SW480 (cell line): ENCODE measurements around the gene PEG3.

ENCODE experiments used
- DNase-seq: peaks from one replicate; pipeline ENCODE4 v3.0.0-alpha.2; 2016; ENCODE audit warnings: low spot score

PEG3 gene

GRCh38 chr19:56838909-56839651 lies 1.4 kb downstream of the PEG3 start:
- DNase-seq = no peak

DNA sequence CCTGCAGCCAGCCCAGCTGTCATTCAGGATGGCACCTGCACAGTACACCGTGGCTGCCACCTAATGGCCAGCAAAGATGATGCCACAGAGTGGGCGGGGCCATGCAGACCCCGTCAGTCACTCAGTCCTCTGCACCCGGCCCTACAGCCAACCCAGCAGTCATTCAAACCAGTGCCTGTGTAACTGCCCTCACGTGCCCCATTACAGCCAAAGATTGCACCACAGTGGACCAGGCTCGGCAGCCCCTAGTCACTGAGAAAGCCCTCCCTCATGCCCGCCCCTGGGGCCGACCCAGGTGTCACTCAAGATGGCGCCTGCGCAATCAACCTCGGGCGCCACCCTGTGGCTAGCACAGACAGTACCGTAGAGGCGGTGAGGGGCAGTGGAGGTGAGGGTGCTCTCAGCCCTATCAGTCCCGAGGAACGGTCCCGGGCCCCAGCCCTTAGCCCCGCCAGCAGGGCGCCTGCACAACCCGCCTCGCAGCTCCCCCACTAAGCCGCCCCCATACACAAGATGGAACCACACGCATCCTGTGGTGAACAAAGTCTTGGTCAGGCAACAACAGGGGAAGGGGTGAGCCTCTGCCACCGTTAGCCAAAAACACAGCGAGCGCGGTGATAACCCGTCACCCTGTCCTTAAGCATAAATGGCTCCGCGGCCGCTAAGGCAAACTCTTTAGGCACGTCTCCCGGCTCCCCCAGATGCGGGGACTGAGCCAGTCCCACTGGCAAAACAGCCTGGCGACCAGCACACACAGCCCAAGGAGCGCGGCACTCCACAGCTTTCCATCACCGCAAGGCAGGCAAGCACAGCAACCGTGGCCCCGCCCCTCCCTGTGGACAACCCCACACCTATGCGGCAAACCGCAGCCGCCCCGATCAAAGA lies 2.3 kb downstream of the PEG3 start:
- DNase-seq = no peak

DNA sequence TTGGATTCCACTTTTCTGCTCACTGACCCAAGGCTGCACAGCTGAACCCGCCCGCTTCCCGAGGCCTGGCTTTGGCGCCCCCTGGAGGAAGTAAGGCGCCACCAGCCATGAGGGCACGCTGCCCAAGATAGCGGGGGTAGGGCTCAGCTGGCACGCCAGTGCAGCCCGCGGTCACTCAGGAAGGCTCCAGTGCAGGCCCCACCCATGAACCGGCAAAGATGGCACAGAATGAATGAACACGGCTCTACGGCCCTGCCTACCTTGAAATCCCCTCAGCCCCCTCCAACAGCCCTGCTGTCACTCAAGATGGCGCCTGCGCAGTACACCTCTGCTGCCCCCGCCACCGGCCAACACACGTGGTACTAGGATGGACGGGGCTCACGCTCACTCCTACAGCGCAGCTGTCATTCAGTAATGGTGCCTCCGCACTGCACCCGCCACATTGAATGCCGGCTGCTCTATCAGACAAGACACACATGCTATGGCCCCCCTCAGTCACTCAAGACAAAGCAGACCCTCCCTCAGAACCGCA lies 3.0 kb downstream of the PEG3 start:
- DNase-seq = no peak

- DNase-seq = no peak
These were observed 3.5 kb downstream of the PEG3 start for GRCh38 chr19:56837004-56837403.

DNA sequence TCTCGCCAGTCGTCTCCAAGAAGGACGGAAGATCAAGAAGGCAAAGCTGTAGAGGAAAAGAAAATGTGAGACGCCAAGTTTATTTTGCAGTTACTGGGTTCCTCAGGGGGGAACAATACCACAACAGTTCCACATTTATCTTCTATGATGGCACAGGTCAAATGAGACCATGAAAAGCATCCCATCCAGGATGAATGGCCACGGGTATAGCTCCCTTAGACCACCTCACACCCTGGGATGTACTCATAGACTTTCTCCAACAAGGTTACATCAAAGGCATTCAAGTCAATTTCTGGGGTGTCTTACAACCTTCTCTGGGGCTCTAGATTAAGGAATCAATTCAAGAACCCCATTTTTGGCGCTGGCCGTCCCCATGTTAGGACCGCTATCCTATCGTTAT lies 4.5 kb downstream of the PEG3 start:
- DNase-seq = no peak

GRCh38 chr19:56835401-56835800 lies 5.1 kb downstream of the PEG3 start:
- no peak for DNase-seq

- no peak for DNase-seq
These were observed 5.8 kb downstream of the PEG3 start for GRCh38 chr19:56834564-56835375.

DNA sequence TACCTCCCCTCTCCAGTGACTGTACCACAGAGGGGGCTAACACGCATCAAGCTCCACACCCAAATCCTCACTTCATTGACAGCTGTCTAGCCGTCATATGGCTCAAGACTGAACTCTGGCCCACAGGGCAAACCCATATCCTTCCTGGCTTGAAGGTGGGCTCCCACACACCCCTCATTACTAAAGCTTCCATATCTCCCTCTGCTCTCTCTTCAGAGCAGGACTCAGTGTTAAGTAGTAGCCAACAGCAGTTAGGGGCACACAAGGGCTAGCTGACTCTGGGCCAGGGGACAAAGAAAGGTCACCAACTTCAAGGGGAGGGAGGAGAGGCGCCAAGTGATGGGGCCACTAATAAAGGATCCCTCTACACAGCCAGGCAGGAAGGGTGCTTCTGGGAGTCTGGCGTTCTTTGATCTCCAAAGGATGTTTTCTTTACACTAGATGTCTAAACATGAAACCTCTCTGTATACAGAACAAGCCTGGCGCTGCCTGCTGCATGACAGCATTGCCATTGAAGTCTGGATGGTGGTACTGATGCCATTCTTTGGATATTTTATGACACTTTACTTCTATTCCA lies 8.1 kb downstream of the PEG3 start:
- no peak for DNase-seq

DNA sequence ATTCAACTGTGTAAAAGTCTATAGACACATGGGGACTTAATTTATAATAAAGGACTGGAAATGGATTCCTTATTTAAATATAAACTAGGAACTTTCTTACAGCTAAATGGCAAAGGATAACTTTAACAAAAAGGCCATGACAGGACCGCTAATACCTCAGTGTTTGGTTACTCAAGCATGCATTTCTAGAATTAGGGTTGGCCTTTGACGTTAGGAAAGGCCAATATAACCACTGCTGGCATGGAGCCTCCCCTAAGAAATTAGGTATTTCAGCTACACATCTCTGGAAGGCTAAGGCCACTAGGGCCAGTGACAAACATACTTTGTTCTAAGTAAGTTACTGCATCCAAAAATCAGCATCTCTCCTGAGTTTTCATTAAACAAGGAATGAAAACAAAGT lies 9.3 kb downstream of the PEG3 start:
- no peak for DNase-seq

DNA sequence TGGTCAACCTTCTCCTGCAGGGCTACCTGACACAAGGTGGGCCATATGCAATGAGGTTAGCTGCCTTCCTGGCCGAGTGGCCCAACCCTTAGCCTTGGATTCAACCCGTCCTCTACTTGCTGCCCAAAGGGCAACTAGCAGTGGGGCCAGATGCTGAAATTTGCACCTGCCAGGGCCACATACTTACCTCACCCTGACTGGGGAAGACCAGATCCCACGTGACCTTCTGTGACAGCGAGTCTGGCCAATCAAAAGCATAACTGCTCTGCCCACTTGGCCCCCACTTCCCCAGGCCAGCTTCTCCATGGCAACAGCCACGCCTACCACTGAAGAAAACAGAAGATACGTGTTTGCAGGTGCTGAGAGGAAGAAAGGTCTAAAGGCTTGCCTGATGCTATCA lies 10.9 kb downstream of the PEG3 start:
- no peak for DNase-seq

DNA sequence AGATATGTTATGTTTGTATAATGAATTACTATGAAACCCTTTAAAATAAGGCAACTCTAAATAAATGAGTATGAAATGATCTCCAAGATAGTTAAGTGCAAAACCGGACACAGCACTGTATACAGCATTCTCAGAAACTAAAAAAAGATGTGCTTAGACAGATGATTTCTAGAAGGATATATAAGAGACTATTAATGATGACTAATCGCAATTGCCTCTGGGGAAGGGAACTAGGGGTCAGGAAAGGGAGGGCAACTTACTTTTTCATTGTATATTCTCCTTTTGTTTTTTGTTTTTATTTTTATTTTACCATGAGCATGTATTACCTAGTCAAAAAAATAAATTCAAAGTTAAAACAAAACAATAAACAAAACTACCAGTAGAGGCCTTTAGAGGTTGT lies 12.8 kb downstream of the PEG3 start:
- DNase-seq = no peak

GRCh38 chr19:56823956-56824355 lies 16.6 kb downstream of the PEG3 start:
- DNase-seq = no peak

DNA sequence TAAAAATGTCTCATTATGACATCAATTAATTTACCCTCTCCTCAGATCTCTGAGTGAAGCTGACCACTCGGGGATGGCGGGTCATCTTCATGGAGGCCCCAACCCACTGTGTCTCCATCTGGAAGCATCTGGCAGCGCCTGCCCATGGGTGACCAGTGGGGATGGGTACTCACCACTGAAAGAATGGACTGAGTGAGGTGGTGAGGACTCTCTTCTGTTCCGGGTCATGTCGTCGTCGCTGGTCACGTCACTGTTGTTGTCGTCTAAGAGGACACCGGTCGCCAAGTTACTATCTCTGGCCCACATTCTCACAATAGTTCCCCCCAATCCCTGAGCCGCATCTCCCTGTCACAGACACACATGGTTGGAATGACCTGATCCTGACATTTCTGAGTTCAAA lies 17.1 kb downstream of the PEG3 start:
- DNase-seq = no peak

DNA sequence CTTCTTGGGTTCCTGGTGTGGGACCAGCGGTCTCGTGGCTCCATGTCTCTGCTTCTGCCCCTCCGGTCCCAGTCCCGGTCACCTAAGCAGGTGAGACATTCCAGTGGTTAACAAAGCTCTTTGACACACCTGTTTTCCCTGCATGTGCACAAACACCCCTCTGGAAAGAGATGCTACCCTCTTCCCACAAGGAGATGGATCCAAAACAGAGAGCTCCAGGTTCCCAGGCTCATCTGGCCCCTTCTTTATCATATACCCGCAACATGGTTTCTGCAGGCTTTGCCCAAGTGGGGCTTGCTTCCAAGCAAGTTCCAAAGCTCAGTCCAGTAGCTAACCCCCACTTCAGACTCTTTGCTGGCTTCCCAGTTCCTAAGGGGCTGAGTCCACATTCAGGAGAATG lies 17.8 kb downstream of the PEG3 start:
- DNase-seq = no peak

DNA sequence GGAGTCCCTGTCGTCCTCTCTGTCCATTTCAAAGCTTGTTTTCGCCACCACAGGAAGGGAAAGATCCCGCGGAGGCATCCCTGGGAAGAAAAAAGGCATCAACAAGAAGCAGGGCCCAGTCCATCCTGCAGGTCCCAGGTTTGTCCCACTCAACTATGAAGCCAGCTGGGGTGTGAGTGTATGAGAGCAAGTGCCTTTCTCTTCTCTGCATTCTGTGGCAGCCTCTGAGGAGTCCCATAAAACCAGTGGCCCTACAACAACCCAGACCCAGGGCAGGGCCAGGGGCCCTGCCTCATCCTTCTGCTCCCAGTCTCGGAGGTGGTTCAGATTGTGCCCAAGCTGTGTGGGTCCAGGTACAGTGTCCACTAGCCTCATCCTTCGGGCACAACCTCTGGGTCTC lies 18.9 kb downstream of the PEG3 start:
- no peak for DNase-seq

DNA sequence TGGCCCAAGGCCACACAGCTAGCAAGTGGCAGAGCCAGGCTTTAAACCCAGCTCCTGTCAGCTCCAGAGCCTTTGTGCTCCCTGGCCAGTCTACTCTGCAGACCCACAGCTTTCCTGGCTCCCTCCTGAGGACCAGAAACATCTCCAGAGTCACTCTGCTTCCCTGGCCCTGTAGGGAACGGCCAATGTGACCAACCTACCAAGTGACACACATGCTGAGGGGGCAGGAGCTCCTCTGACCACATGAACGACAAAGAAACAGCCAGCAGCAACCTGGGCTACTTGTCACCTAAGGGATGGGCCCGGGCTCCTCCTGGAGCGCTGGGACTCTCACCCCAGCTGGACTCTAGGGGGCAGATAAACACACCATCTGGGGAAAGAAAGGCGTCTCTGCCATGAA lies 19.3 kb downstream of the PEG3 start:
- DNase-seq = no peak

DNA sequence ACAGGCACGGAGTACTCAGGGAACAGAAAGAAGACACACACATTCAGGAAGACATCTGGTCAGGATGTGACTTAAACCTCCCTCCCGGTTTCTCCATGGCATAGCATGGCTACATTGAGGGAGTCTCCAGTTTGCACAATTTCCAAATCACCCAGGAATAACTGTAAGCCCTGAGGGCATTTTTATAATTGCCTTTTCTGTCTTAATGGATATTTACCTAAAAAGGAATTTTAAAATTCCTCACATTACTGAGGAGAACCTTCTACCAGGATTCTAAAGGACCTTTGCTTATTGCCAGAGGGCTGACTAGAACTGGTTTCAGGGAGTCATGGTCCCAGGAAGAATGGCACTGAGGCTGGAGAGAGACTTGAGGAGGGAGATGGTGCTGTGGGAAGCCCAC lies 21.4 kb downstream of the PEG3 start:
- DNase-seq = no peak

GRCh38 chr19:56814656-56815055 lies 25.9 kb downstream of the PEG3 start:
- no peak for DNase-seq

DNA sequence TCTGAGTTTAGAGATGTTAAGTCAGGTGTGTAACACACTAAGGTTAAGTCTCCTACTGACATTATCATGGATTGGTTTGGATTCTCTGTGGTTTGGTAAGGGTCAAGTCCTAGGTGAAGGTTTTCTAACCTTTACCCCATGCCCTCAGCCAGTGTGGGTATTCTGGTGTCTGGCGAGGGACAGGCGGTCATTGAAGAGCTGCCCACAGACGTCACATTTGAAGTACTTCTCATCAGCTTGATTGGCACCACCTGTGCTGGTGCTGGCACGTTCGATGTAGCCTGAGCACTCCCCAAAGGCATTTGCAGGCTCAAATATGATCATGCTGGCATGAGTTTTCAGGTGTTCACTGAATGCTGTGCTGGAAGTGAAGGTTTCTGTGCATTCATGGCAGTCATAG lies 27.0 kb downstream of the PEG3 start:
- no peak for DNase-seq

DNA sequence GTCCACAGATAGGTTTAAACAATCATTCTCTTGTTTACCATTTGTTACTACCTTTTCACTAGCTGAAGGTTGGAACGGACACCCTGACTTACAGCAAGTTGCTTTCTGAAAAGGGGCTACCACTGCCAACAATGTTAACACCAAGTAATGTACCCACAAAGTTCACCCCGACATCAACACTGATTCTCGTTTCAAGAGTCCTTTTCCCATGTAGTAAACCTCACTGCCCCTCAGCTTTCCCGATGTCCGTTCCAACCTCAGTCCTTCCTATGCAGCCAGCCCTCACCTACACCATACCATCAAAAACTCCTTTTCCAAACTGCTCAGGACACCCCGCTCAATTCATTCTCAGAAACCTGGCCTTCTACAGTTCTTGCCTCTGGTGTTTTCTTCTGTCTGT lies 29.0 kb downstream of the PEG3 start:
- DNase-seq = no peak

DNA sequence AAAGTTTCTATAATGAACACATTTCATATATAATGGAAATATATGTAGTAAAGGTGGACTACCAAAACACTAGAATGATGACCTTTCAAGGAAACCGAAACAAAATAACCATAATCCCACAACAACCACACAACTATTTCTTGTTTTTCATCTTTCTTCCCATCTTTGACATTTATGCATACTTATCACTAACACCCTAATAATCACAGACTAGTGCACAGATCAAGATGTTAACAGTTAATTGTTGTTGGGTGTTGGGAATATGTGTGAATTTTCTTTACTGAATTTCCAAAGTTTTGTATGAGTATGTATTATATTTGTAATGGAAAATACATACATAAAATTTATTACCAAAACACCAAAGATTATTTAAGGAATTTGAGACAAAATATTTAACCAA lies 30.3 kb downstream of the PEG3 start:
- DNase-seq = no peak
